IMR-90 (cell line): Measurements from ENCODE around the gene SP8. TPM values are rescaled to one million over a fixed set of nuclear protein-coding genes. Genes with fewer than 3 reads are reported as not detected.

Source experiments
- ATAC-seq: fragments of 200-7000 bp; cut with Tn5 transposase; 2 replicates; pipeline ENCODE4 v1.9.1; 2020; ENCODE audit warnings: low read depth, mild to moderate bottlenecking, moderate library complexity
- BruUV-seq: library from RNA; stranded (reverse); fragments of 400-500 nt; replicated peaks from 2 replicates; lab custom pipeline; 2021; lab: Mats Ljungman, UMichigan
- CTCF ChIA-PET: fragments of 300-600 bp; formaldehyde crosslinking; extraction: SDS; loops from one replicate; lab custom pipeline; 2021; ENCODE audit warnings: antibody characterized with exemption; lab: Yijun Ruan, JAX
- POLR2A ChIA-PET: fragments of 300-600 bp; sonication (Branson Sonifier 250); formaldehyde crosslinking; loops from one replicate; lab custom pipeline; 2022; ENCODE audit warnings: antibody characterized with exemption; ENCODE audit not compliant: unreplicated experiment; lab: Charles Lee
- DNase-seq: peaks from one replicate; pipeline ENCODE4 v3.0.0; 2013
- H2AFZ ChIP-seq: replicated peaks from 2 replicates; pipeline ENCODE3; 2013; ENCODE audit warnings: low read length, mild to moderate bottlenecking; ENCODE audit not compliant: poor library complexity
- H2AK5ac ChIP-seq: 2 replicates; pipeline ENCODE4 v1.6.1; 2013; ENCODE audit warnings: low read depth, low read length, inconsistent platforms
- H2AK9ac ChIP-seq: replicated peaks from 2 replicates; pipeline ENCODE3; 2013; ENCODE audit warnings: mild to moderate bottlenecking, low read depth, low read length, moderate library complexity; ENCODE audit not compliant: poor library complexity
- H2BK120ac ChIP-seq: 2 replicates; pipeline ENCODE4 v1.6.1; 2013; ENCODE audit warnings: low read depth, low read length, inconsistent platforms
- H2BK15ac ChIP-seq: 3 replicates; pipeline ENCODE4 v1.6.1; 2013; ENCODE audit warnings: low read depth, low read length, inconsistent platforms
- H2BK20ac ChIP-seq: 2 replicates; pipeline ENCODE4 v1.6.1; 2013; ENCODE audit warnings: low read depth, mild to moderate bottlenecking, inconsistent platforms, low read length, moderate library complexity
- H2BK5ac ChIP-seq: 2 replicates; pipeline ENCODE4 v1.6.1; 2013; ENCODE audit warnings: mild to moderate bottlenecking, low read depth, low read length, inconsistent platforms; ENCODE audit not compliant: poor library complexity, severe bottlenecking
- H3K14ac ChIP-seq: replicated peaks from 2 replicates; pipeline ENCODE4 v1.6.1; 2013; ENCODE audit warnings: low read depth, low read length, inconsistent platforms
- H3K18ac ChIP-seq: 2 replicates; pipeline ENCODE4 v1.6.1; 2013; ENCODE audit warnings: low read depth, low read length, control low read depth
- H3K23ac ChIP-seq: 2 replicates; pipeline ENCODE4 v1.6.1; 2013; ENCODE audit warnings: low read depth, low read length, inconsistent platforms
- H3K27ac ChIP-seq: 2 replicates; pipeline ENCODE4 v1.5.1; 2013; ENCODE audit warnings: mild to moderate bottlenecking, control low read depth, low read length; ENCODE audit not compliant: insufficient read depth
- H3K27me3 ChIP-seq: 2 replicates; pipeline ENCODE4 v1.6.1; 2013; ENCODE audit warnings: low read length; ENCODE audit not compliant: control insufficient read depth, insufficient read depth
- H3K36me3 ChIP-seq: 2 replicates; pipeline ENCODE4 v1.6.1; 2013; ENCODE audit warnings: low read length, mixed read lengths; ENCODE audit not compliant: control insufficient read depth, insufficient read depth
- H3K4ac ChIP-seq: 2 replicates; pipeline ENCODE4 v1.6.1; 2013; ENCODE audit warnings: low read depth, low read length, inconsistent platforms
- H3K4me1 ChIP-seq: 2 replicates; pipeline ENCODE4 v1.6.1; 2013; ENCODE audit warnings: low read length, mixed read lengths; ENCODE audit not compliant: control insufficient read depth, insufficient read depth
- H3K4me2 ChIP-seq: 2 replicates; pipeline ENCODE4 v1.6.1; 2013; ENCODE audit warnings: low read depth, mild to moderate bottlenecking, control low read depth, low read length, moderate library complexity
- H3K4me3 ChIP-seq: 2 replicates; pipeline ENCODE4 v1.5.1; 2013; ENCODE audit warnings: low read depth, mild to moderate bottlenecking, control low read depth, low read length, moderate library complexity; ENCODE audit not compliant: insufficient read depth
- H3K56ac ChIP-seq: 2 replicates; pipeline ENCODE4 v1.6.1; 2013; ENCODE audit warnings: low read length, inconsistent platforms; ENCODE audit not compliant: insufficient read depth; ENCODE audit errors: extremely low read depth
- H3K79me1 ChIP-seq, 2 experiments: 2 replicates each; pipeline ENCODE4 v1.6.1; 2013; ENCODE audit warnings: low read length in 2 of 2, inconsistent platforms in 1 of 2, low read depth in 1 of 2
- H3K9ac ChIP-seq: 2 replicates; pipeline ENCODE4 v1.6.1; 2013; ENCODE audit warnings: low read depth, low read length, control low read depth
- H3K9me1 ChIP-seq: 2 replicates; pipeline ENCODE4 v1.6.1; 2013; ENCODE audit warnings: low read length, inconsistent platforms; ENCODE audit not compliant: insufficient read depth
- H3K9me3 ChIP-seq: 2 replicates; pipeline ENCODE4 v1.6.1; 2013; ENCODE audit warnings: low read length; ENCODE audit not compliant: control insufficient read depth, insufficient read depth
- H4K20me1 ChIP-seq: 2 replicates; pipeline ENCODE4 v1.6.1; 2013; ENCODE audit warnings: low read length, inconsistent platforms; ENCODE audit not compliant: insufficient read depth
- H4K5ac ChIP-seq: 2 replicates; pipeline ENCODE4 v1.6.1; 2013; ENCODE audit warnings: mild to moderate bottlenecking, low read depth, low read length, control low read depth
- H4K8ac ChIP-seq, 2 experiments: 2 replicates each; pipeline ENCODE4 v1.6.1; 2013; ENCODE audit warnings: low read depth in 2 of 2, low read length in 2 of 2, control low read depth in 1 of 2, inconsistent platforms in 1 of 2
- H4K91ac ChIP-seq: 2 replicates; pipeline ENCODE4 v1.6.1; 2013; ENCODE audit warnings: low read depth, low read length, inconsistent platforms; ENCODE audit not compliant: insufficient read depth
- BHLHE40 ChIP-seq: fragments of 150-350 bp; IDR thresholded peaks from 2 replicates; pipeline ENCODE4 v1.6.1; 2016; ENCODE audit warnings: mild to moderate bottlenecking, low read depth, low read length
- CEBPB ChIP-seq: IDR thresholded peaks from 2 replicates; pipeline ENCODE4 v1.6.1; 2012; ENCODE audit warnings: low read depth, low read length, improper control_type of control experiment
- CHD1 ChIP-seq: IDR thresholded peaks from 2 replicates; pipeline ENCODE4 v1.6.1; 2012; ENCODE audit warnings: low read depth, low read length, improper control_type of control experiment
- FOS ChIP-seq: fragments of 150-350 bp; IDR thresholded peaks from 2 replicates; pipeline ENCODE4 v1.6.1; 2016; ENCODE audit warnings: low read depth, low read length
- MAFK ChIP-seq: IDR thresholded peaks from 2 replicates; pipeline ENCODE4 v1.6.1; 2012; ENCODE audit warnings: low read depth, low read length, improper control_type of control experiment
- MAZ ChIP-seq: IDR thresholded peaks from 2 replicates; pipeline ENCODE4 v1.6.1; 2012; ENCODE audit warnings: low read depth, mild to moderate bottlenecking, low read length, improper control_type of control experiment, moderate library complexity, borderline replicate concordance
- MXI1 ChIP-seq: IDR thresholded peaks from 2 replicates; pipeline ENCODE4 v1.6.1; 2012; ENCODE audit warnings: low read depth, mild to moderate bottlenecking, low read length, moderate library complexity, borderline replicate concordance
- NFE2L2 ChIP-seq: fragments of 150-350 bp; IDR thresholded peaks from 2 replicates; pipeline ENCODE4 v1.6.1; 2016; ENCODE audit warnings: low read depth, mild to moderate bottlenecking, low read length
- POLR2A ChIP-seq: IDR thresholded peaks from 2 replicates; pipeline ENCODE4 v1.6.1; 2012; ENCODE audit warnings: mild to moderate bottlenecking, low read depth, low read length
- RAD21 ChIP-seq: IDR thresholded peaks from 2 replicates; pipeline ENCODE4 v1.6.1; 2012; ENCODE audit warnings: low read length, improper control_type of control experiment
- RCOR1 ChIP-seq: IDR thresholded peaks from 2 replicates; pipeline ENCODE4 v1.6.1; 2012; ENCODE audit warnings: mild to moderate bottlenecking, low read length, improper control_type of control experiment; ENCODE audit not compliant: insufficient replicate concordance
- RFX5 ChIP-seq: IDR thresholded peaks from 2 replicates; pipeline ENCODE4 v1.8.0; 2012; ENCODE audit warnings: low read depth, mild to moderate bottlenecking, low read length, moderate library complexity
- SMC3 ChIP-seq: fragments of 150-350 bp; IDR thresholded peaks from 2 replicates; pipeline ENCODE4 v1.6.1; 2016; ENCODE audit warnings: low read depth, mild to moderate bottlenecking, antibody characterized with exemption, low read length, moderate library complexity
- WGBS, 2 experiments: methylation state at CpG; one replicate each; pipeline versions ENCODE4 v1.1.5 to v1.1.7; 2013; ENCODE audit warnings: missing lambda C conversion rate in 2 of 2; ENCODE audit not compliant: insufficient read length in 1 of 2; ENCODE audit errors: extremely low coverage in 2 of 2; 5-methylcytosine and 5-hydroxymethylcytosine counted together
- dilution Hi-C: fragments of 300-500 bp; cut with HindIII; formaldehyde crosslinking; loops from one replicate; pipeline ENCODE4 v1.14.3; 2018; ENCODE audit warnings: low sequenced_read_pairs; ENCODE audit not compliant: unreplicated experiment
- in situ Hi-C: fragments of 300-500 bp; cut with MboI; formaldehyde crosslinking; loops from 3 replicates; pipeline ENCODE4 v1.14.3; 2019; ENCODE audit warnings: low sequenced_read_pairs, inconsistent platforms, mixed read lengths
- intact Hi-C: fragments of 100-400 bp; cut with micrococcal nuclease; formaldehyde crosslinking; loops from 2 replicates; pipeline ENCODE4 v1.10.0; 2022
- polyA plus RNA-seq, 3 experiments: library from polyadenylated mRNA; depleted of rRNA; stranded (reverse); fragments of >200 nt; gene quantifications; 2 replicates each; pipeline ENCODE4 v1.2.3, GENCODE V29; 2012; ENCODE audit warnings: low replicate concordance in 1 of 3
- total RNA-seq: library from RNA; depleted of rRNA; stranded (reverse); fragments of >200 nt; gene quantifications from 2 replicates; pipeline ENCODE4 v1.2.3, GENCODE V29; 2012
- TF ChIP-seq, protein P1 (sequence below): fragments of 150-350 bp; IDR thresholded peaks from 2 replicates; pipeline ENCODE4 v1.6.1; 2017; ENCODE audit warnings: mild to moderate bottlenecking, antibody characterized with exemption, low read length, low read depth
- TF ChIP-seq, protein P2 (sequence below): fragments of 150-350 bp; IDR thresholded peaks from 2 replicates; pipeline ENCODE4 v1.6.1; 2016; ENCODE audit warnings: low read depth, mild to moderate bottlenecking, low read length, moderate library complexity, borderline replicate concordance

The SP8 gene
- total and polyA plus RNA-seq, 2 of the 4 experiments (the other 2 are of a cell fraction): not detected

DNA sequence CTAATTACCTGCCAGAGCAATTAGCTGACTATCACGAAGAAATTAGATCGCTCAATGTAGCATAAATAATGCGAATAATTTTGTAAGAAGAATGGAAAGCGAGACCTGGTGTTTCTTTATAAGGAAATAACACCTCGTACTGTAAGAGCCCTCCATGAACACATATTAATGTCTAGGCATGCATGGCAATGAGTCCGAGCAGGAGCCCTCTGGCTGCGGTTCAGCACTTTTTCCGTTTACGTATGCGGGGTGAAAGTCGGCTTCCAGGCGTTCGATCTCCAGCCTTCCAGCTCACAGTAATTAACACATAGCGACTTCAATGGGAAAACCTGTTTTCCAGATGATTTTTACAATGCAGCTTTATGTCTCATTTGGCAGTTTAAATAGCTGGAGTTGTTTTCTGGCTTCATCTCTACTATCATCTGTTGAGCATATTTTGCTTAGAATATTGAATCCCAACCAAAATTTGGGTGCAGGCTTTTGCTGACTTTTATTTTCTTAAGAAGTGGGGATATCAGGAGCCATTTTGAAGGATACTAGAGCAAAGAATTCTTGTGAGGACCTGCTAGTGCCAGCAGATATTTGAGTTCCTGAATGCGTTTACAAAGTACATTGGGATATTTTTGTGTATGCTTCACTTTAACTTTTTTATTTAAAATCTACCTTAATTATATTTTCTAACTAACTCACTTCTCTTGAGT, 7.2 kb upstream of the SP8 start:
- no peak overlapping the region for H3K9ac ChIP-seq
- peaks cover 4% of the 10 kb centered on the region; the same call in 1 of the 2 replicates for H3K4me1 ChIP-seq
- POLR2A ChIA-PET: no interaction called here
- 0 out of 2 replicates have a peak, but pooled peaks cover 2% of the 10 kb centered on the region for H3K9me3 ChIP-seq
- no TSS peak for BruUV-seq
- dilution Hi-C loops: no loop called here
- no peak overlapping the region for H2AFZ ChIP-seq
- no peak overlapping the region for H2AK9ac ChIP-seq
- H3K18ac ChIP-seq: no peak overlapping the region
- DNase-seq (no peak), ATAC-seq (no peak)
- in situ Hi-C loops: no loop called here
- no peak overlapping the region for H2BK20ac ChIP-seq
- no peak overlapping the region for H4K5ac ChIP-seq
- no peak for TF ChIP-seq BHLHE40
- TF ChIP-seq CEBPB: no peak
- no peak for TF ChIP-seq MAFK
- TF ChIP-seq RFX5: no peak
- TF ChIP-seq RCOR1: no peak
- TF ChIP-seq RAD21: no peak
- TF ChIP-seq, protein P1, sequence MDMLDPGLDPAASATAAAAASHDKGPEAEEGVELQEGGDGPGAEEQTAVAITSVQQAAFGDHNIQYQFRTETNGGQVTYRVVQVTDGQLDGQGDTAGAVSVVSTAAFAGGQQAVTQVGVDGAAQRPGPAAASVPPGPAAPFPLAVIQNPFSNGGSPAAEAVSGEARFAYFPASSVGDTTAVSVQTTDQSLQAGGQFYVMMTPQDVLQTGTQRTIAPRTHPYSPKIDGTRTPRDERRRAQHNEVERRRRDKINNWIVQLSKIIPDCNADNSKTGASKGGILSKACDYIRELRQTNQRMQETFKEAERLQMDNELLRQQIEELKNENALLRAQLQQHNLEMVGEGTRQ: no peak
- TF ChIP-seq, protein P2, sequence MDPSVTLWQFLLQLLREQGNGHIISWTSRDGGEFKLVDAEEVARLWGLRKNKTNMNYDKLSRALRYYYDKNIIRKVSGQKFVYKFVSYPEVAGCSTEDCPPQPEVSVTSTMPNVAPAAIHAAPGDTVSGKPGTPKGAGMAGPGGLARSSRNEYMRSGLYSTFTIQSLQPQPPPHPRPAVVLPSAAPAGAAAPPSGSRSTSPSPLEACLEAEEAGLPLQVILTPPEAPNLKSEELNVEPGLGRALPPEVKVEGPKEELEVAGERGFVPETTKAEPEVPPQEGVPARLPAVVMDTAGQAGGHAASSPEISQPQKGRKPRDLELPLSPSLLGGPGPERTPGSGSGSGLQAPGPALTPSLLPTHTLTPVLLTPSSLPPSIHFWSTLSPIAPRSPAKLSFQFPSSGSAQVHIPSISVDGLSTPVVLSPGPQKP: no peak
- TF ChIP-seq FOS: no peak
- TF ChIP-seq NFE2L2: no peak
- no peak for TF ChIP-seq MXI1
- no peak for TF ChIP-seq POLR2A
- no peak for TF ChIP-seq MAZ
- TF ChIP-seq SMC3: no peak
- TF ChIP-seq CHD1: no peak
- intact Hi-C loops: no loop called here
- no peak overlapping the region for H2AK5ac ChIP-seq
- H3K14ac ChIP-seq: no peak overlapping the region
- no peak overlapping the region for H2BK120ac ChIP-seq
- H4K8ac ChIP-seq: no peak overlapping the region
- H3K36me3 ChIP-seq: no peaks in the 10 kb centered on the region
- no peak overlapping the region for H4K91ac ChIP-seq
- peaks cover 63% of the 10 kb centered on the region for H3K27me3 ChIP-seq
- no peak overlapping the region for H3K4me3 ChIP-seq
- no peaks in the 10 kb centered on the region for H3K9me1 ChIP-seq
- H2BK5ac ChIP-seq: no peak overlapping the region
- WGBS, 2 experiments: no CpG with 5 or more reads among the region's 15 CpGs
- no peak overlapping the region for H3K4ac ChIP-seq
- H3K4me2 ChIP-seq: no peak overlapping the region
- H3K79me1 ChIP-seq: no peaks in the 10 kb centered on the region
- no peaks in the 10 kb centered on the region for H4K20me1 ChIP-seq
- H3K23ac ChIP-seq: no peak overlapping the region
- H3K56ac ChIP-seq: no peak overlapping the region
- CTCF ChIA-PET: no interaction called here
- no peak overlapping the region for H2BK15ac ChIP-seq
- H3K27ac ChIP-seq: no peak overlapping the region
